Hepatocyte (in vitro differentiated cells): ENCODE data around the gene TMEM238. TPM values are rescaled to one million over a fixed set of nuclear protein-coding genes. Genes with fewer than 3 reads are reported as not detected.

Experiments used
- DNase-seq: peaks from one replicate; pipeline ENCODE4 v3.0.0-alpha.2; 2016; ENCODE audit warnings: low spot score
- H2AFZ ChIP-seq: fragments of 200-600 bp; sonication (generic); 2 replicates; pipeline ENCODE4 v1.6.0; 2016; ENCODE audit warnings: antibody characterized with exemption, mild to moderate bottlenecking
- H3K27ac ChIP-seq: fragments of 200-600 bp; sonication (generic); 2 replicates; pipeline ENCODE4 v1.5.1; 2016; ENCODE audit warnings: mild to moderate bottlenecking
- H3K27me3 ChIP-seq: fragments of 200-600 bp; sonication (generic); 2 replicates; pipeline ENCODE4 v1.6.1; 2016
- H3K36me3 ChIP-seq: fragments of 200-600 bp; sonication (generic); replicated peaks from 2 replicates; pipeline ENCODE4 v1.5.1; 2016; ENCODE audit warnings: low read depth; ENCODE audit not compliant: insufficient read depth
- H3K4me1 ChIP-seq: fragments of 200-600 bp; sonication (generic); 2 replicates; pipeline ENCODE4 v1.5.1; 2016; ENCODE audit warnings: mild to moderate bottlenecking, moderate library complexity; ENCODE audit not compliant: insufficient read depth
- H3K4me2 ChIP-seq: fragments of 200-600 bp; sonication (generic); 2 replicates; pipeline ENCODE4 v1.6.0; 2016
- H3K4me3 ChIP-seq: fragments of 200-600 bp; sonication (generic); 2 replicates; pipeline ENCODE4 v1.5.1; 2016; ENCODE audit warnings: mild to moderate bottlenecking
- H3K79me2 ChIP-seq: fragments of 200-600 bp; sonication (generic); 2 replicates; pipeline ENCODE4 v1.6.0; 2017; ENCODE audit warnings: mild to moderate bottlenecking
- H3K9me2 ChIP-seq: fragments of 200-600 bp; sonication (generic); replicated peaks from 2 replicates; pipeline ENCODE4 v1.6.0; 2017; ENCODE audit warnings: mild to moderate bottlenecking; ENCODE audit not compliant: insufficient read depth
- H3K9me3 ChIP-seq: fragments of 200-600 bp; sonication (generic); 2 replicates; pipeline ENCODE4 v1.5.1; 2016; ENCODE audit warnings: low read depth, mild to moderate bottlenecking
- H4K20me1 ChIP-seq: fragments of 200-600 bp; sonication (generic); 2 replicates; pipeline ENCODE4 v1.6.0; 2016; ENCODE audit warnings: mild to moderate bottlenecking; ENCODE audit not compliant: insufficient read depth, poor library complexity, severe bottlenecking
- EZH2 ChIP-seq: fragments of 200-600 bp; sonication (generic); IDR thresholded peaks from 2 replicates; pipeline ENCODE4 v1.6.1; 2016; ENCODE audit warnings: antibody characterized with exemption, mild to moderate bottlenecking, borderline replicate concordance
- EZH2phosphoT487 ChIP-seq: fragments of 200-600 bp; sonication (generic); IDR thresholded peaks from one replicate; pipeline ENCODE4 v1.6.1; 2018; ENCODE audit warnings: antibody characterized with exemption, mild to moderate bottlenecking, low read depth, moderate library complexity; ENCODE audit not compliant: unreplicated experiment, severe bottlenecking
- WGBS: methylation state at CpG from one replicate; pipeline ENCODE4 v1.1.6; 2016; ENCODE audit warnings: low lambda C conversion rate; ENCODE audit errors: missing lambda C conversion rate; 5-methylcytosine and 5-hydroxymethylcytosine counted together
- polyA plus RNA-seq: library from polyadenylated mRNA; unstranded; fragments of >200 nt; fragmentation: Nextera tagmentation; extraction: Ambion mirVana; gene quantifications from 2 replicates; pipeline ENCODE4 v1.2.1, GENCODE V29; 2016
- total RNA-seq: library from RNA; depleted of rRNA; stranded (reverse); fragments of >200 nt; gene quantifications from 2 replicates; pipeline ENCODE4 v1.2.3, GENCODE V29; 2014
- TF ChIP-seq, protein P1 (sequence below): fragments of 200-600 bp; sonication (generic); IDR thresholded peaks from 2 replicates; pipeline ENCODE4 v1.5.1; 2016; ENCODE audit warnings: antibody characterized with exemption, mild to moderate bottlenecking; ENCODE audit not compliant: poor library complexity

The TMEM238 gene
- total and polyA plus RNA-seq, 2 experiments from 2014 or later: 9.1 to 29.6 TPM

DNA sequence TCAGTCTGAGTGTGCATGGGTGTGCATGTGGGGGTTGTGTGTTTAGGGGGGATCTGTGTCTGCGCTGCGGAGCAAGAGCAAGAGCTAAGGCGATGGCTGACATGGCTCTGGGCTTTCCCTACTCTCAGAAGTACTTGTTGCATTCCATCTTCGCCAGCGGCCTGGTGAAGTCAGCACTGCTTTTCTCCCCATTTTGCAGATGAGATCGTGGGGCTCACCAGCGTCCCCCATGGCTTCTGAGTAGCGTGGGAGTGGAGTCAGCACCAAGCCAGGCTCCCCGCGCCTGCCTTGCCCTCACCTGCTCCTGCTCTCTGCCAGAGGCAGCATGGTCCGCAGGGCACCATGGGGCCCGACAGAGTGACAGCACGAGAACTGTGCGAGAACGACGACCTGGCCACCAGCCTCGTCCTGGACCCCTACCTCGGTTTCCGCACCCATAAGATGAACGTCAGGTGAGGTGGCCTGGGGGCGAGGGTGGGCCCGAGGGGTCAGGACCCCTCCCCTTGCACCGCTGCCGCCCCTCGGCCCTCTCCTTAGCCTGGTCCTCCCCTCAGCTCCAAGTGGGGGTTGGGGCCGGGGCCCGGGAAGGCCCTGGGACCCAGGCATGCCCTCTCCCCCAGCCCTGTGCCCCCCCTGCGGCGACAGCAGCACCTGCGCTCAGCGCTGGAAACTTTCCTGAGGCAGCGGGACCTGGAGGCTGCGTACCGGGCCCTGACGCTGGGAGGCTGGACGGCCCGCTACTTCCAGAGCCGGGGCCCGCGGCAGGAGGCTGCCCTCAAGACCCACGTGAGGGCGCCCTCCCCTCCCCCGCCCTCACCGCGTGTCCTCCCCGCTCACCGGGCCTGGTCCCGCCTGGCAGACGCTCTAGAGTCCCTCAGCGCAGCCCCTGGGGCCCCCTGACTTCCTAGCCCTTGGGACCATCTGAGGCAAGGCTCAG, 42.2 kb downstream of the TMEM238 start:
- no peaks in the 10 kb centered on the region for H3K36me3 ChIP-seq
- peaks cover 16% of the 10 kb centered on the region for H3K79me2 ChIP-seq
- no peak overlapping the region for H3K4me3 ChIP-seq
- no peaks in the 10 kb centered on the region for H3K9me2 ChIP-seq
- no peak overlapping the region for H3K27ac ChIP-seq
- DNase-seq: no peak
- no peaks in the 10 kb centered on the region for H3K27me3 ChIP-seq
- H2AFZ ChIP-seq: no peak overlapping the region
- WGBS: 90% methylated on average over 29 of the region's 50 CpGs
- peak overlapping the region; percentile 94 for H3K4me2 ChIP-seq
- peaks cover 5% of the 10 kb centered on the region for H4K20me1 ChIP-seq
- no peak for TF ChIP-seq EZH2
- TF ChIP-seq EZH2phosphoT487: no peak
- no peaks in the 10 kb centered on the region for H3K4me1 ChIP-seq
- no peaks in the 10 kb centered on the region for H3K9me3 ChIP-seq

DNA sequence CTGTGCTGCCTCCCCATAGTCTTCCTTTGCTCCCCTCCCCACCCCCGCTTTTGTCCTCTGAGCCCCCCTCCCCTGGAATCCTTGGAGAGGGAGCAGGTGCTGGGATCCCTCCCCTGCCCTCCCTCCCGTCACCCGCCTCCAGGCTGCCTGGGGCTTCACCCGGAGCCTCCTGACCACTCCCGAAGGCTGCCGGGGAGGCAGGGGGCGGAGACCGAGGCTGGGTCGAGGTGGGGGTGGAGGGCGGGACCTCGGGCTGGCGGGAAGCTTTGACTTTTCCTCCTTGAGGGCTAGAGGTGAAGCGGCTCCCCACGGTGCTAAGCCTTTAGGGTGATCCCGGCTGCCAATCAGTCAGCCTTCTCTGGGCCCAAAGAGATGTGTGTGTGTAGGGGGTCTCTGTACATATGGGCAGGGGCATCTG, 42.9 kb downstream of the TMEM238 start:
- Histone ChIP-seq H3K27ac (peak overlapping the region; percentile 85), H3K9me2 (no peaks in the 10 kb centered on the region)

DNA sequence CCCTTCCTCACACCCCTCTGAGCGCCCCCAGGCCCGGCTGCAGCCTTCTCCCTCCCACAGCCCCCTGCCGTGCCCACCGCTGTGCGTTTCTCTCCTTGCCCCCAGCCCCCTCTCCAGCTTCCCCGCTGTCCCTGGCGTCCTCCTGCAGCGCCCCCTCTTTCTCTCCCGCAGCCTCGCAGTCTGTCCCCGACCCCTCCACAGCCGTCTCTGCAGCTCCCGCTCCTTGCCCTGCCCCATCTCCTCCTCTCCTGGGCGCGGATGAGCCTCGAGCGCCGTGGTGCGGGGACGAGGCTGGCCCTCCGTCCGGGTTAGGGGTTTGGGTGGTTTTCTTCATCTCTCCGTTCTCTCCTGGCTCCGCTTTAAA, 43.3 kb downstream of the TMEM238 start:
- Histone ChIP-seq H3K4me3 (peak overlapping the region; percentile 66), H3K36me3 (no peaks in the 10 kb centered on the region), H3K4me2 (peak overlapping the region; percentile 94), H3K79me2 (peaks cover 16% of the 10 kb centered on the region), H2AFZ (no peak overlapping the region), H3K9me2 (no peaks in the 10 kb centered on the region), H3K27me3 (no peaks in the 10 kb centered on the region), H3K9me3 (no peaks in the 10 kb centered on the region), H3K4me1 (no peaks in the 10 kb centered on the region), H4K20me1 (peaks cover 5% of the 10 kb centered on the region), H3K27ac (peak overlapping the region; percentile 85)
- TF ChIP-seq EZH2: no peak
- TF ChIP-seq, protein P1, sequence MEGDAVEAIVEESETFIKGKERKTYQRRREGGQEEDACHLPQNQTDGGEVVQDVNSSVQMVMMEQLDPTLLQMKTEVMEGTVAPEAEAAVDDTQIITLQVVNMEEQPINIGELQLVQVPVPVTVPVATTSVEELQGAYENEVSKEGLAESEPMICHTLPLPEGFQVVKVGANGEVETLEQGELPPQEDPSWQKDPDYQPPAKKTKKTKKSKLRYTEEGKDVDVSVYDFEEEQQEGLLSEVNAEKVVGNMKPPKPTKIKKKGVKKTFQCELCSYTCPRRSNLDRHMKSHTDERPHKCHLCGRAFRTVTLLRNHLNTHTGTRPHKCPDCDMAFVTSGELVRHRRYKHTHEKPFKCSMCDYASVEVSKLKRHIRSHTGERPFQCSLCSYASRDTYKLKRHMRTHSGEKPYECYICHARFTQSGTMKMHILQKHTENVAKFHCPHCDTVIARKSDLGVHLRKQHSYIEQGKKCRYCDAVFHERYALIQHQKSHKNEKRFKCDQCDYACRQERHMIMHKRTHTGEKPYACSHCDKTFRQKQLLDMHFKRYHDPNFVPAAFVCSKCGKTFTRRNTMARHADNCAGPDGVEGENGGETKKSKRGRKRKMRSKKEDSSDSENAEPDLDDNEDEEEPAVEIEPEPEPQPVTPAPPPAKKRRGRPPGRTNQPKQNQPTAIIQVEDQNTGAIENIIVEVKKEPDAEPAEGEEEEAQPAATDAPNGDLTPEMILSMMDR: peak; percentile 36
- WGBS: 1% methylated on average over 19 of the region's 24 CpGs
- peak; percentile 71 for DNase-seq

More for the DNA sequence above, 42.9 kb downstream of the TMEM238 start:
- Histone ChIP-seq H3K36me3 (no peaks in the 10 kb centered on the region), H3K4me3 (peak overlapping the region; percentile 66), H3K4me1 (no peaks in the 10 kb centered on the region), H3K4me2 (peak overlapping the region; percentile 94), H3K27me3 (no peaks in the 10 kb centered on the region), H2AFZ (no peak overlapping the region), H4K20me1 (peaks cover 5% of the 10 kb centered on the region), H3K79me2 (peaks cover 16% of the 10 kb centered on the region), H3K9me3 (no peaks in the 10 kb centered on the region)
- WGBS: 2% methylated on average over 12 of the region's 15 CpGs
- peak; percentile 91 for DNase-seq
- TF ChIP-seq EZH2 (no peak), EZH2phosphoT487 (no peak)
- TF ChIP-seq, protein P1: no peak
